22Rv1 (cell line): ENCODE results near the gene CCS.
"Not testable (repeated sequence)": the region's sequence is repeated elsewhere in the genome, so short reads cannot be mapped to it uniquely, and the experiment has no call there.

ENCODE experiments used
- H3K27ac ChIP-seq: fragments of 450-650 bp; 2 replicates; pipeline ENCODE4 v1.5.1; 2017
- ZFX ChIP-seq: fragments of 450-650 bp; IDR thresholded peaks from 2 replicates; pipeline ENCODE4 v1.6.1; 2017; ENCODE audit warnings: antibody characterized with exemption, borderline replicate concordance
- TF ChIP-seq, protein P1 (sequence below): fragments of 450-650 bp; IDR thresholded peaks from 2 replicates; pipeline ENCODE4 v1.5.1; 2017; ENCODE audit warnings: mild to moderate bottlenecking

Gene CCS

DNA sequence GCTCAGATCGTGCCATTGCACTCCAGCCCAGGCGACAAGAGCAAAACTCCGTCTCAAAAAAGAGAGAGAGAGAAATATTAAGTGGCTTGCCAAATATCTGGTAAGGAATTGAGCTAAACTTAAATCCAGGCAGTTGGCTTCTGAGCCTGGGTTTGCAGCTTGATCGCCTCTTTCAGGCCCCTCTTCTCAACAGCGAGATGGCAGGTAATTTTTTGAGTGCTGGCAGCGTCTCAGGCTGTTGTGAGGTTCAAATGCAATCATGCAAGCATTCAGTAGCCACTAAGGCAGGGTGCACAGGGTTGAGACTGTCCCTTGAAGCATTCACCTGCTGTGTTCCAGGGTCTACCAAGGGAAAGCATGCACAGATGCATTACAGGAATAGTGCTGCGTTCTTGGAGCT, 23.9 kb upstream of the CCS start:
- TF ChIP-seq, protein P1, sequence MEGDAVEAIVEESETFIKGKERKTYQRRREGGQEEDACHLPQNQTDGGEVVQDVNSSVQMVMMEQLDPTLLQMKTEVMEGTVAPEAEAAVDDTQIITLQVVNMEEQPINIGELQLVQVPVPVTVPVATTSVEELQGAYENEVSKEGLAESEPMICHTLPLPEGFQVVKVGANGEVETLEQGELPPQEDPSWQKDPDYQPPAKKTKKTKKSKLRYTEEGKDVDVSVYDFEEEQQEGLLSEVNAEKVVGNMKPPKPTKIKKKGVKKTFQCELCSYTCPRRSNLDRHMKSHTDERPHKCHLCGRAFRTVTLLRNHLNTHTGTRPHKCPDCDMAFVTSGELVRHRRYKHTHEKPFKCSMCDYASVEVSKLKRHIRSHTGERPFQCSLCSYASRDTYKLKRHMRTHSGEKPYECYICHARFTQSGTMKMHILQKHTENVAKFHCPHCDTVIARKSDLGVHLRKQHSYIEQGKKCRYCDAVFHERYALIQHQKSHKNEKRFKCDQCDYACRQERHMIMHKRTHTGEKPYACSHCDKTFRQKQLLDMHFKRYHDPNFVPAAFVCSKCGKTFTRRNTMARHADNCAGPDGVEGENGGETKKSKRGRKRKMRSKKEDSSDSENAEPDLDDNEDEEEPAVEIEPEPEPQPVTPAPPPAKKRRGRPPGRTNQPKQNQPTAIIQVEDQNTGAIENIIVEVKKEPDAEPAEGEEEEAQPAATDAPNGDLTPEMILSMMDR: no peak
- no peak for TF ChIP-seq ZFX
- peak overlapping the region; percentile 31 for H3K27ac ChIP-seq

DNA sequence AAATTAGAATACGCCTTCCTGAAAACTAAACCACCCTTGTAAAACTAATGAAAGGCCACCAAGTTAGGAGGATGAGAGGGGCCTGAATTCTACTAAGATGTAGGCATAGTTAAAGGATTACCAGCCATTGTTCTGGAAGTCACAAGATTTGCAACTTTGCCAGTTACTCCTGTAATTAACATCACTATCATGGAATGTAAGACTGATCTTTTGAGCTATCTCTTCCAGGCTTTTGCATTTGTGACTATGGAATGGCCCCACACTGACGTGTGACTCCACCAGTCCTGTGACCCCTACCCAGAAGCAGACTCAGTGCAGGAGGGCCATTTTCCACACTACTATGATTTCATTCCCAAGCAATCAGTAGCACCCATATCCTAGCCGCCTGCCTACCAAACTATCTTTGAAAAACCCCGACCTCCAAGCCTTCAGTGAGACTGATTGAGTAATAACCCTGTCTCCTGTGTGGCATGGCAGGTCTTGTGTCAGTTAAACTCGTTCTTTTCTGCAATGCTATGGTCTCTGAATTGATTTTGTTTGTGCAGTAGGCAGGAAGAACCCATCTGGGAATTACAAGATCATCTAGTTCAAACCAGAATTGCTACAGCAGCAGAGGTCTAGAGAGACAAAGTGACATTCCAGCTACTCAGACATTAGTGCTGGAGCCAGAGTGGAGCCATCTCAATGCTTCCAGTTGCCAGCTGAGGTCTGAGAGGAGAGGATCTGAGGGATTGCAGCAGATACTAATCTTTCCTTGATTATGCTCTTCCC, 22.7 kb upstream of the CCS start:
- no peak overlapping the region for H3K27ac ChIP-seq
- no peak for TF ChIP-seq ZFX
- TF ChIP-seq, protein P1: no peak

DNA sequence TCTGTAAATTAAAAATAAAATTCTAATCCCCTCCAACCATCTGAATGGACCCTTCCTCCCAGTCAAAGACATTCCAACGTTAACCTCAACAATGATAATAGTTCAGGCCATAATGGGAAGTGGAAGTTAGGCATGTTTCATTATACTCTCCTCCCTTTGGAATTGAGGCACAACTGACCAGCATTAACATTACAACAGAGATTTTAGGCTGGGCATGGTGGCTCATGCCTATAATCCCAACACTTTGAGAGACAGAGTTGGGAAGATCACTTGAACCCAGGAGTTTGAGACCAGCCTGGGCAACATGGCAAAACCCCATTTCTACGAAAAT, 22.2 kb upstream of the CCS start:
- no peak overlapping the region for H3K27ac ChIP-seq
- TF ChIP-seq ZFX: no peak
- TF ChIP-seq, protein P1: no peak

DNA sequence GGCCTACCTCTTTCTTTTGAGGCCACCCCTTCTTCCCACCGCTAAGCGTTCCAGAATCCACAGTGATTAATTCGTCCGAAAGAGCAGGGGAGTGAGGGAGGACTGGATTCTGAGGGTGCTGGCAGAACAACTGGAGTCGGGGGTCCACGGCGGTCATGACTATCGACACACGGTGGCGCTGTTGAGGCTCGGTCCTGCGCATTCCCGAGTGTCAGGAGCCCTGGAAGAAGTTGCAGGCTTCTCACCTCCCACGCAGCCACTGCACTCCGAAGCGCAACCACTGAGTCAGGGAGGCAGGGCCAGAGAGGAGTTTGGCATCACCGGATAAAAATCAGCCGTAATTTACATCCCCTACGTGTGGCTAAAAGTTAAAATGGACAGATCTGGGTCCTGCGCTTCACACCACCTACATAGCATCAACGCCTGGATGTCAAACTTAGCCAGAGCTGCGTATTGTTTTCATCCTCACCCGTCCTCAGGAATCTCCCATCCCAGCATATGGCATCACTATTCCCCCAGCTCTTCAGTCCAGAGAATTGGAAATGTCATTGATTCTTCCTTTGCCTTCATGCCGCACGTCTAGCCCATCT, 13.9 kb upstream of the CCS start:
- no peak for TF ChIP-seq ZFX
- TF ChIP-seq, protein P1: peak; percentile 85
- H3K27ac ChIP-seq: no peak overlapping the region

DNA sequence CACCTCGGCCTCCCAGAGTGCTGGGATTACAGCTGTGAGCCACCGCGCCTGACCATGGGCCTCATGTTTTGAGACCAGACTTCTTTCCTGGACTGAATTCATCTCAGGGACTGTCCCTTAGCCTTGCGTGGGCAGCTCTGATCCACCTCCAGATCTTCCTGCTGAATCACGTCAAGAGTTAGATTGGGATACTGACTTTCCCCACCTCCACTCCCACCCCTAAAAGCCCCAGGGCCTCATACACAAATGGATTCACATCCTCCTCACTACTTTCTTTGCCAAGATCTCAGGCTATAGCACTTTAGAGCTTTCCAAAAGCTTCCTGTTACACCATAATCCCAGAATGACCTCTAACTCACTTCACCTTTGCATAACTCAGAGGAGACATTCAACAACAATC, 12.2 kb upstream of the CCS start:
- no peak for TF ChIP-seq ZFX
- TF ChIP-seq, protein P1: no peak
- H3K27ac ChIP-seq: no peak overlapping the region

DNA sequence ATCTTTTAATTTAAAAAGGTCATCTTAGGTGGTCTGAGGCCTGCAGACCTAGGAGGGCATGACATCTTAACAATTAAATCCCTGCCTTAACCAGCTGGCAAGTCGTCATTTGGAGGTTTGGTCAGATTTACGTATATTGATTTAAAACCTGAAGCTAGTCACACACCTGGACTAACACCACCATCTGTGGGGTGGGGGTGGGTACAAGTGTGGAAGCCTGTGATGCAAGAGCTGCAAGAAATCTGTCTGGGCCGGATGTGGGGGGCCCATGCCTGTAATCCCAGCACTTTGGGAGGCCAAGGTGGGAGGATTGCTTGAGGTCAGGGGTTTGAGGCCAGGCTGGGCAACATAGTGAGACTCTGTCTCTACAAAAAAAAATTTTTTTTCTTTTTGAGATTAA, 11.7 kb upstream of the CCS start:
- no peak for TF ChIP-seq ZFX
- TF ChIP-seq, protein P1: no peak
- H3K27ac ChIP-seq: no peak overlapping the region

DNA sequence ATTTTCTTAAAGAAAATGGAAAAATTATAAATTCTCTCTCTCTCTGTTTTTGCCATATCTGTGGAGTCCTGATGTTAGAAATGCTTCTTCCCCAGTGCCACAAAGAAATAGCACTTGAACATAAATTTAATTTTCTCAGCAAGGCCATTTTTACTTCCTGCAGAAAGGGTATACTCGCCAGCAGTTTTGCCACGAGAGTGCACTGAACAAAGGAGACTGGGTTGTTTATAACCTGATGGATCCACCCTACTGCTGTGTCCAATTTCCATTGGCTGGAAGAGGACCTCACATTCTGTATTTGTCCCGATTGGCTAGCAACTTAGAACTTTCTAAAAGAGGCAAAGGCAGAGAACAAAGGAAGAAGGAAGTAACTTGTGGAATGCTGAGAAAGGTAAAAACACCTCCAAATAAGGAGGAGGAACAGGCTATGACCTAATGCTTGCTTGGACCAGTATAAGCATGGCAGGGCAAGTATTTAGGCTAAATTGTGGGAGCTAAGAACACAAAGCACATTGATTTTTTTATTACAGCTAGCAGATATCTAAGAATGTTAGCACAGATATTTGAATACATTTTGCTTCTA, 10.3 kb upstream of the CCS start:
- not testable (repeated sequence) for H3K27ac ChIP-seq

DNA sequence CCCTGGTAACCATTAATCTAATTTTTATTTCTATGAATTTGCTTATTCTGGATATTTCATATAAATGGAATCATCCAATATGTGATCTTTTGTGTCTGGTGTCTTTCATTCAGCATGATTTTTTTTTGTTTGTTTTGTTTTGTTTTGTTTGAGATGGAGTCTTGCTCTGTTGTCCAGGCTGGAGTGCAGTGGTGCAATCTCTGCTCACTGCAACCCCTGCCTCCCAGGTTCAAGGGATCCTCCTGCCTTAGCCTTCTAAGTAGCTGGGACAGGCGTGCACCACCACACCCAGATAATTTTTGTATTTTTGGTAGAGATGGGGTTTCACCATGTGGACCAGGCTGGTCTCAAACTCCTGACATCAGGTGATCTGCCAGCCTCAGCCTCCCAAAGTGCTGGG, 7.5 kb upstream of the CCS start:
- not testable (repeated sequence) for H3K27ac ChIP-seq
